NCI-H524 (cell line): ENCODE results near the gene NR2F1.

Experiments
- DNase-seq, 2 experiments: peaks; one replicate each; lab custom pipeline; 2025; lab: John Stamatoyannopoulos, UW

Gene NR2F1

DNA sequence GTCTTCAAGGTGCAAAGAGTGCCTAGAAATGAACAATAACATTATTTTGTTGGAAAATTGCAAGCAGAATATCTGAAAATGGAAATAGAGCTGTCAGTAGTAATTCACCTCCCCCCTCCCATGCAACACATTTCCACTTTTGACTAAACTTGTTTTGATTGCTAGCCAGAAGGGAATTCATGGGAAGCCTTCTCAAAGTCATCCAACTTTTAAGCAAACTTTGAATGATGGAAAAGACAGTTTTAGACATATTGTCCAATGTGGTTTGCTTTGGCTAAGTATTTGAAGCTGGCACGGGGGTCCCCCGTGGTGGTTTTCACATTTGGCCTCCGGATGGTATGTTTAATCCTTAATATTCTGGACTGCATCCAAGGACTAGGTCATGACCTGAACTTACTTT, 7.5 kb downstream of the NR2F1 start:
- DNase-seq = no peak

DNA sequence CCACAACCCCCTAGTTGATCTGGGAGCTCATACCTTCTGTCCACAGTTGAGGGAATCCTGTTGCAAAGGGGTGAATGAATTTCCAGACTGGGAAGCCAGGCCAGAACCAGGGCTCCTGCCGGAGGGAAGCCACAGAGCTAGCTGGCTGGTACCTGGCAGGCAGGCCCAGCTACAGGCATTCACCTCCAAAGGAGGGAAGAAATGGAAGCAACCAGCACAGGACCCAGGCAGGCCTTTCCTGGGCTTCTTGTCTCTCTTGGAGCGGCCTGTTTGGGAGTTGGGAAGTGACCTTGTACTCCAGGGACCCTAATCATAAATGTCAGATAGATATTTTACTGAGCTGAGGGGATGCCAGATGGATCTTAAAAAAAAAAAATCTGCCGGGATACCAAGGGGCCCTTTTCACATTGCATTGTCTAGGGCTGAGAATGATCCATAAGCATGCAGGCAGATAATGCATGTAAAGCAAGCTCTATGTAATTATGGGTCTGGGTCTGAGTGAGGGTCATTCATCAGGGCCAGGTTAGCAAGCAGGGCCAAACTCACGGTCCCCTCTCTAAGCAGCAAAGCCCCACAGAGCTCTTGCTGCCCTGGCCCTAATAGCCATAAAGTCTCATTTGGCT, 8.4 kb downstream of the NR2F1 start:
- no peak for DNase-seq

DNA sequence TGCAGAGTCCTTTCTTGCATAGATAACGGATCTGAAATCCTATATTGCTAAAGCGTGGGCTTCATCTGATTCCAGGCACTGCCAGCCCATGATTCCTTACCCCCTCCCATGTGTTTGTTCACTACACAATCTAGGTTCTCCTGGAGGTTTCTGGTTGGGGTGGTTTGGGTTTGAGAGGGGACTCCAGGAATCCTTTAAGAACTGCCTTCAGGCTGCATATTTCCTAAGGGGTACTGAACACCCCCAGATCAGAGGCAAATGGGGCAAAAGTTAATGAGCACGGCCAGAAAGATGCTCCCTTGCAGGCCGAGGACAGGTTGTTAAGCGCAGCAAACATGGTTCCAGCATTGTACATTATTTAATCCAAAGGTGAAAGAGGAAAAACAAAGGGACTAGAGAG, 9.9 kb downstream of the NR2F1 start:
- no peak for DNase-seq

DNA sequence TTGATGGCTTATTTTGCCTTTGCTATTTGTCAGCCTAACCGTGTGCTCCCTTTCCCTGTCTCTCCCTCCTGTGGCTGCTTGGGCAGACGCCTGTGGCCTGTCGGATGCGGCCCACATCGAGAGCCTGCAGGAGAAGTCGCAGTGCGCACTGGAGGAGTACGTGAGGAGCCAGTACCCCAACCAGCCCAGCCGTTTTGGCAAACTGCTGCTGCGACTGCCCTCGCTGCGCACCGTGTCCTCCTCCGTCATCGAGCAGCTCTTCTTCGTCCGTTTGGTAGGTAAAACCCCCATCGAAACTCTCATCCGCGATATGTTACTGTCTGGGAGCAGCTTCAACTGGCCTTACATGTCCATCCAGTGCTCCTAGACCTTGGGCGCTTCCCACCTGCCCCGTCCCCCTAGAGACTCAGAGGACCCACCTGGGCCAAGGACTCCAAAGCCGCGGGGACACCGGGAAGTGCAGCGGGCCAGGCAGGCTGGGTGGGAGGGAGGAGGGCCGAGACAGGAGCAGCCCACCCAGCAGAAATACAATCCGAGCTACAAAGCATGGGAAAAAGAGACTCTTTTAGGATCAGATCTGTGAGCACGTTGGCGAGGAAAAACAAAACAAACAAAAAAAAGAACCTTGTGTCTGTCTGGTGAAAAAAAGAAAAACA, 10.6 kb downstream of the NR2F1 start:
- DNase-seq = no peak

DNA sequence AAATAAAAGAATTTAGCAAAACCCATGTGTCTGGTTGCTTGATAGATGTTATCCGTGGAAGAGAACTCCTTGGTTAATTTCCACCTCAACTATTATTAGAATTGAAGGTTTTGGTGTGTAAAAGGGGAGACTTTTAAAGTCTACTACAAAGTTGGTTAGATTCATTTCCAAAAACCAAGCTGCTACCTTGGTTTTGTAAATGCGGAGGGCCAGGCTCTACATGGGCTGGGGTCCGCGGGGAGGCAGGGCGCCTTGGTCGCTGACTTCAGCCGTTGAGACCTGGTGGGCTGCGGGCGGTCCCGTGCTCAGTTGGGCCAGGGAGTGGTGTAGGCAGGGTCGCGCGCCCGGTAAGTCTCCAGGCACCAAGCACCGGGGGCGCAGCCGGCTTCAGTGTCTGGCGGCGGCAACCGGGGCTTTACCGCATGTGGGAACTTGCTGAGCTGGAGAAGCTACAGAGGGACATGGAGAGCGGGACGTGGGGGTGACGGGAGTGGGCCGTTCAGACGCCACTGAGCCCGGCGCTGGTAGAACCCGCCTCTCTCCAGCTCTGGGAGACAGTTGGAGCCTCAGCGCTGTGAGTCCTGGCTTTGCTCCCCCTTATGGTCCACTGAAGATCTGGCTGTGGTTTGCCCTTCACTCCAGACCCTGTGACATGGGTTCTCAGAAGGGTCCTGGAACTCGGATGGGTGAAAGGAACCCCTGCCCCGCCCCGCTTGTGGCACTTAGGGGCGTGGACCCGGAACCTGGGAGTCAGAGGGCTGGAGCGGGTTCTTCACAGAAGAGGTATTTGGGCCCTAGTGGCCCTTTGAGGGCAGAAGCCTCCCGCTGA, 11.8 kb downstream of the NR2F1 start:
- DNase-seq = no peak

DNA sequence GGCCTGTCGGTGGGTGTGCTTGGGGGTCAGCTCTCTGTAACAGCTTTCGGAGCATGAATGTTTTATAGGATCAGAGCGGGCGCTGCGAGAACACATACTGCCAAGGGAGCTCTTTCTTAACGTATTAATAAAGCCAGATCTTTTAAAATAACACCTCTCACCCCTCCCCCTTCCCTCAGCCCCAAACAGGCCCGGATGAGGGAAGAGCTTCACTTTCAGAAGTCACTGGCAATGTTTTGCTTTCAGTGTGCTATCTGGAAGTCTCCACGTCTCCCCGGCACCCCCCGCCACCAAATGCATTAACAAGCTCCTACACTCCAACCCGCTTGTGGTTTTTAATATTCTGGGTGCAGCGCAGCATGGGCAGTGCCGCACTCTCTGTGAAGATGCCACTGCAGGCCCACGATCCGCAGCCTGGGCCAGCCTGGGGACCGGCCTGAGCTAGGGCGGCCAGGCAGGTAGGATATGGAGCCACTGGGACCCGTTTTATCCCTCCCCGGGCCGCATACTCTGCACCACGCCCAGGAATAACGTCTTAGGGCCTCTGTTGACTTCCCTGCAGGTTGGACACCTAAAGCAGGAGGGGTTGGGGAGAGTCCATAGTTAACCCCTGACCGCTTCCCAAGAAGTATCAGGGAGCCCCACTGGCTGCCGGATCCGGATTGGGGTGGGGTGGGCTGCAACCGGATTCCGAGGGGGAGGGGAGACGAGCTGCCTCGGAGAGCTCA, 12.6 kb downstream of the NR2F1 start:
- DNase-seq = no peak

DNA sequence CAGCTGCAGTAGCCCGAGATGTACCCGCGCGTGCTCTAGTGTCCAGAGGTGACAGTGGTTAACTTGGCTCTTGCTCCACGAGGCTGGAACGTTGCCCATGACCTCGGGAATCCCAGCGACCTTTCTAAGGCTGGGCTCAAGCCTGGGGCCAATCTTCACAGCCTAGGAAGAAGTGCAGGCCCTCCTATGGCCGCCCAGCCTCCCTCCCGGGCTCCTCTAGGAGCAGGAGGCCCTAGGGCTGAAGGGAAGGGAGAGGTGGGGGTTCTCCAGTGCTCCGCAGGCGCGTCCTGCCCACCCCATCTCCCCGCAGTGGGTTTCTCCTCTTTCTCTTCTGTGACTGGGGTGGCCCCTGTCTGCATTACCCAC, 13.3 kb downstream of the NR2F1 start:
- no peak for DNase-seq

DNA sequence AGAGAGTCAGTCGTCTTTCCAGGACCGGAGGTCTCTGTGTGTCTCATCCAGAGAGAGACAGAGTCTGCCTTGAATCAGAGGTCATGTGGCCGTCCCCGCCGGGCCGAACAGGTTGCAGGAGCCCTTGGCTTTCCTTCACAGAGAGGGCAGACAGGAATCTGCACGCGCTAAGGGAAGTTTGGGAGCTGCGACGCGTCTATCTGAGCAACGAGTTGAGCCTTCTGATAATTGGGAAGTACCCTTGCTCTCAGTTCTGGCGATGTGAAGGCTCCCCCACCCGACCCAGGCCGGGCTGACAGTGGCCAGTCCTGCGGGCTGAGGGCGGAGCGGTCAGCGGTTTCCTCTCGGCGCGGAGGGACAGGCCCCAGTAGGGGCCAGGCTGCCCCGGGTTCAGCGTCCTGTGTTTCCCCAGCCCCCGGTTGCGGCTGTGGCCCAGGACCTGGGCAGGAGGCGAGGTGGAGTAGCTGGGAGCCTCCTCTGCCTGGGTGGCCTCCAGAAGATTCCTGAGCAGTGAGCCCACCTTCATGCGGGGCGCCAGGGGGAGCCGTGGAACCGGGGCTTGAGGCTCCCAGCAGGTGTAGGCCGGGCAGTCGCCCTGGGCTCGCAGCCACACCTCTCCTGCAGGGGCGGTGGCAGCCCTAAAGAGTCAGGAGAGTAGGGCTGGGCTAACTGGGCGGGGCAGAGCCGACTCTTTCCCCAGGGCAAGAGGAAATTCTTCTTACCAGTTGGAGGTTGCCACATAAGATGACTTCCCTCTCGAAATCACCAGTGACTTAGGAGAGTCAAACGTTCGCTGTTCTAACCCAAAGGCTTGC, 13.9 kb downstream of the NR2F1 start:
- no peak for DNase-seq

DNA sequence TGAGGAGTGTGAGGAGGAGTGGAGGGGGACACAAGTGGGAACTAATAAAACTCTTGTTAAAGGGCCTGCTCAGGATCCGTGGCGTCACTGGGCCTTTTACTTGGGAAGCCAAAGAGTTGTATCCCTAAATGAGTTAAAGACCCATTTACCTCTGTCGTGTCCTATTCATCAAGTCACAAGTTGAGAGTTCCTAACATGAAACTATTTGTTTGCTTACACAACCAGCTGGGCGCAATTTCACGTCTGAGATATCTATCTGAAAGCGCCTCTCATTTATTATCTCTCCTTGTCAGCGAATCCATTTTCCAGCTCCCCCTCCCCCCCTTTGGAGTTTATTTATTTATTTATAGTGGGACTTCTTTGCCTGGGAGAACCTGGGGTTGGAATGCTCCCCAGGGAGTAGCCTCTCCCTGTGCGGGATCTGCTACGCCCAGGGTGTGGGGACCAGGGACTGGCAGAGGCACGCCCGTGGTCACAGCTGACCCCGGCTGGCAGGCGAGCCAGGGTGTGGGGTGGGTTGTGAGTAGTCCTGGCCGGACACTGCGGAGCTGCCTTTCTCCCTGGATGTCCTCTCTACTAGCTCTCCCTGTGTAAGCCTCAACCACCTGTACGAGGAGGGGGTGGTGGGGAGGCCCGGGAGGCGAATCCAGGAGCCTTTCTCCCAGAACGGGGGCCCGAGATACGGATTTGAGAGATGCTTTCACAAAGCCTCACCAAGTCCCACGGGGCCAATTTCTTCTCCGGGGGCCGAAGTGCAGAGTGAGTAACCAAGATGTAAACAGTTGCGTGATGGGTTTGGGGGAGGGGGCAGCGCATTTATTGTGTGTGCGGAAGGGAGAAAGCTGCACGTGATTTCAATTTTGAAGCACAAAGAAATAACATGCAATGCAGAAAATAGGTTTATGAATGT, 15.3 kb downstream of the NR2F1 start:
- no peak for DNase-seq

DNA sequence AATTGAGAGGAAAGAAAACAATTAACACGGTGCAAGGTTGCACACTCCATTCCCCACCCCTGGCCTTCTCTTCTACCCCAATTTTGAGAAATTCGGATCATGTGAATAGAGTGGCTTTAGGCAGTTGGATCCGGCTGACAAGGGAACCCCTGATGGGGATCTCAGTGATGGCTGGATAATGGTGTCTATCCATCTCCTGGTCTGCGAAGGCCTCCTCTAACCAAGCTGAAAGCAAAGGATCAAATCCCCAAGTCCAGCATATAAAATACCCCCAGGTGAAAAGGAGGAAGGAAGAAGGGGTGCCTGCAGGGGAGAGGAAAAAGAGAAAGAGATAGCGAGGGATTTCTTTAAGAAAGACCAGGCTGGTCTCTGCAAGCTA, 16.0 kb downstream of the NR2F1 start:
- DNase-seq = no peak

DNA sequence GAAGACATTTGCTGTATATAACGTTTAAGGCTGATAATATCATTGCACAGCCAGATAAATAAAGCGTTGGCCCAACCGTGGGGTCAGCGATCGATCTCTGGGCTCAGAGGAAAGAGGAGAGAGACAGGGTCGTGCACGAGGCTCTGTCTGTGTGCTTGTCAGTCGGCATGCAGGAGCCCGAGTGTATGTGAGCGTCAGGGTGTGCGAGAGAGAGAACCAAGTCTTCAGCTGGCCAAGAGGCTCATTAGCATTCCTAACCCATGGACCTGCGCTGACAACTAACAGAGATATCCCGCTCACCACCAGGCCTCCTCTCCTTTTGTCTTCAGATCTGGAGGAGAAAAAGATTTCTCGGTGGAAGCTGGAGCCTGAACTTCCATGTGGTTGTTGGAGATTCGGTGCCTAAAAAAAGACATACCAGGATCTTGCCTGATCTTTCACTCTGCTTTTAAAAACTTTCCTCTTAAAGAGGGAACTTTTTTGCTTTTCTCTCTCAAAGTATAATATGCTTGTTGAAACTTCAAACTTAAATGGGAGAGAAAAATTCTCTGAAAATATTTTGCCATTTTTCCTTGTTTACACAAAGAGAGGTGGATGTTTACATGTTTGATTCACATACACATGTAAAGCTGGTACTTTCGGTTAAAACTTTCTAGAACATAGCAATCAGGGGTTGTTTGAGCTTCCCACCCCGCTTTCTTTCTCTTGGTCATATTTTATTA, 16.5 kb downstream of the NR2F1 start:
- DNase-seq = no peak

DNA sequence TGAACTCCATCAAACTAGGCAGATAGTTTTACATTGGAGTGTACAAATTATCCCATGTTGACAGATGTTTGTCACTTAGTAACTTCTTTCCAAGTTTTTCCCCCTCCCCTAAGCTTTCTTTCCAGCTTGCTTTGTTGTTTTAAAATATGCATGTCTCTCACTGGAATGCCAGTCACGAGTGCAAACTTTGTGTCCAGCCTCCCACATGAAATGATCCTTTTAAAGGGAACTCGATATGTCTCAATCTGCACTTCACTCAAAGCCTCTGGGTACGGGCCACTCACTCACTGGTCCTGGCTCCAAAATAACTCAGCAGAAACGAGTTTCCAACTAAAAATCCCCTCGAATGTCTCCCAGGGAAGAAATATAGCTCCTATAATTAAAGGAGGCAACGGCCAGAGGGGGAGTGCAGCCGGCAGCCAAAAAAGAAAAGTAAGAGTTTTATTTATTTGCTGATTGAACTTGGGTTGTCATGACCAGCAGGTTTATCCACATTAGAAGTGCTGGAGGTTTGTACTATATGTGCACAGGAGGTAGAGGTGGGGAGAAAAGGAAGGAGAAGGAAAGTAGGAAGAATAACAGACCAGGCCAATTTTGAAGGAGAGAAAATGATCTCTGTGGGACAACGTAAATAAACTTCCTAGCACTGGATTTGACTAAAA, 17.5 kb downstream of the NR2F1 start:
- peak in 1 of 2 experiments; percentile 13 for DNase-seq

DNA sequence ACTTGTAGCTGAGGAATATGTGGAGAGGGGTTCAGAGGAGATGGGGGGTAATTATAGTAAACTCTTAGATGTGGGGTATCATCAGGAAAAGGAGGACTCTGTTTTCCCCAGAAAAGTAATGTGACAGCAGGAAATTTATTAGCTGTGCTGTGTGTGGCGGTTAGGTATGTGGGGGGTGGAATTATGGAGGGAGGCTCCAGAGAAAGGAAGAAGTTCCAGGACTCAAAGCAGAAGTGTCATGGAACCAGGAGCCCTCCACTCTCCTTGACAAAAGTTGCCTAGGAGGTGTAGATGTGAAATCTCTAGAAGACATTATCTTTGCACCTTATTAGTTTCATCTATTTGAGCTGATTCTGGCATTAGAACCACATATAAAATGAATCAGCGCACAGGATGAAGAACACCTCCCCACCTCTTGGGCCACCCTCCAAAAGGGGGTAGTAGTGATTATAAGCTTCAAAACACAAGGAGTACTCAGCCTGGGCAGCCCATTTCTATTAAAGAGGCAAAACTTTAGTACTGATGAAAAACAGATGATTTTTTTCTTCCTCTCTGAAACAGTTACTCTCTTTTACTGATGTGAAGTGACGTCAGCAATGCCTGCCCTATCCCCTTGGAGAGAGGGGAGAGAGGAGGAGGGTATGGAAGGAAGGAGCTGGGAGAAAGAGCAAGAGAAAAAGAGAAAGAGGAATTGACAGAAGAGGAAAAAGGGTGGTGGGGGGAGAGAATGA, 18.2 kb downstream of the NR2F1 start:
- DNase-seq = peak in 1 of 2 experiments; percentile 34

DNA sequence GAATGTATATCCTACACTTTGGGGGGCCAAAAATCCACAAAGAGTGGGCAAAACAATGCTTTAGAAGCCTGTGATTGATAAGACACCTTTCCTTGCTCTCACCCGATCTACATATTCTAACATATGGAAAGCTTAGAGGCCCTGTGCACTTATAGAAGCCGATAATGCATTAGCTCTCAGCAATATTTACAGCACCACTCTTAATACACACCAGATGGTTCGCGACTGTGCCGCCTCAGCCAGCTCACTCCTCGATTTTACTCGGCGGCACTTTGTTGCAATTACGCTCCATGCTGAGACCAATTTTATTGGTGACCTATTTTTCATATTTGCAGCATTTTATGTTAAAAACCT, 18.8 kb downstream of the NR2F1 start:
- peak; percentile 70 to 83 for DNase-seq

DNA sequence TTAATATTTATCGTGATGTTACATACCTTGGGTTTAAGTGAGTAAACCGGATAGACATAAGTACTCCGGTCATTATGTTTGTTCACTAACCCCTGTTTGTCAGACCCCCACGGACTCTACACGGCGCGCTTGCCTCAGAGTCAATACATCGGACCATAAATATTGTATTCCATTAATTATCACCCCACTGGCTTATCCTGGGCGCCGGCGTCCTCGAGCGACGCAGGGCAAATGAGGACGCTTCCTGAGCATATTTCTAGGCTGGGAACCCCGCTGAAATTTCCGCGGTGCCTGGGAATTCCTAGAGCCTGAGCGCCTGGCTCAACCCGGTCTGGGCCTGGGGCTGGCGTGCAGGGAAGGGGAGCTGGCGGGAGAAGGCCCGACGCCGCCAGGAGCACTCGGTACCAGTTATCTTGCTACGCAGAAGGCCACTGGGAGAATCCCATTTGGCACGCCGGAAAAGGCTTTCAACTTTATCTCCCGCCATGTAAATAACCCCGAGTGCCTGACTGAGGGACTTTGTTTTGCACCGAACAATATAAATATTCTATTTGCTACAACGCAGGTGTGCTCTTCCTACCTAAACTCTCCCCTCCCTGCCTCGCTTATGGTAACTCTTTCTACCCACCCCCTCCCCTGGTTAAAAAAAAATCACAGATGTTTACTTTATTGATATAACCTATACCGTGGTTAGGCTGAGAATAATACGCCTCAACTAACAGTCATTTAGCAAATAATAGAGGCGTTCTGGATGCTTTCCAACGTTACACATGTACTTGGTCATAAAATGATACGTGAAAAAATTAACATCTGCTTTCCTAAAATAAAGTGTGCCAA, 19.4 kb downstream of the NR2F1 start:
- DNase-seq = peak in 1 of 2 experiments; percentile 43

DNA sequence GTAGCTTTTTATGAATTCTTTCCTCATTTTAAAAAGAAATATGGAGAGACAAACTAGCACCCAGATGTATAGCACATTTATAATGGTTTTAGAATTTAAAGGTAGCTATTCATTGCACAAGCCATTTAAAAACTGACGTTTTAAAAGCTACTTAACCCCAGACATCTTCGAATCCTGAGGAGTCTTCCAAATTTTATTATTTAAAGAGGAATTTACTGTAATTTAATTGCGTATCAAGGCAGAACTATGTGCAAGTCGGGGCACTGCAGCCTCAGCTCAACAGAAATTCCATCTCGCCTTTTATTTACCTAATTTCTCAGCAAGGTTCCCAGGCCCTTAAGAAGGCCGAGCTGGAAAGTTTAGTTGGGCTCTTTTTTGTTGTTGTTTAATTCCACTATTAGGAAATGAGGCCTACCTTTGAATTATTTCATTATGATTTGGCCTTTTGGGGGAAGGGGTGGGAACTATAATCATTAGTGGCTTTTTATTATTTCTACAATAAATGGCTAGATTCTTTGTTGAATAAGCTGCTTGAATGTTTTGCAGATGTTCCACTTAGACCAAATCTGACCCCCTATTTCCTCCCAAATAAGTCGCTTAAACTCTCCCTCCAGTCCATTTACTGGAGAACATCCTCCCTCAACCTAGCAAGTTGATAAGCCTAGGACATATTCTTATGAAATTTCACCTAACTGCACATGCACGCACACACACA, 20.2 kb downstream of the NR2F1 start:
- no peak for DNase-seq
